A549 (cell line): ENCODE results near the gene TMEM260. TPM values are rescaled to one million over a fixed set of nuclear protein-coding genes. Genes with fewer than 3 reads are reported as not detected.
A peak's percentile ranks its signal among the peaks of the same experiment; 100 is the strongest.

Experiments used
- ATAC-seq, 2 experiments: fragments of 200-7000 bp in 1 of 2; fragments of >200 bp in 1 of 2; cut with Nextera tagmentation in 1 of 2; cut with Tn5 transposase in 1 of 2; 3 replicates each; pipeline versions ENCODE4 v1.8.0 to v1.9.1; 2018 to 2020; ENCODE audit warnings: mild to moderate bottlenecking in 1 of 2, moderate library complexity in 1 of 2
- CTCF ChIA-PET: fragments of 300-600 bp; sonication (Branson Sonifier 250); formaldehyde crosslinking; extraction: SDS; loops from one replicate; lab custom pipeline; 2021; ENCODE audit warnings: antibody characterized with exemption, inconsistent platforms; lab: Yijun Ruan, JAX
- POLR2A ChIA-PET: fragments of 350-600 bp; formaldehyde crosslinking; extraction: SDS; loops from one replicate; lab custom pipeline; 2021; ENCODE audit warnings: antibody characterized with exemption, inconsistent platforms; lab: Yijun Ruan, JAX
- DNase-seq, 2 experiments: peaks; one replicate each; pipeline versions ENCODE4 v3.0.0 to v3.0.0-alpha.2; 2011 to 2016; ENCODE audit warnings: low read depth in 1 of 2, low spot score in 1 of 2
- FAIRE-seq: peaks from 2 replicates; lab custom pipeline; 2011; peaks lifted over from hg19 to GRCh38; lab: Jason Lieb, UNC
- H3K27ac ChIP-seq, 2 experiments: fragments of >200 bp; sonication (Bioruptor Twin); formaldehyde crosslinking; 3 replicates each; pipeline ENCODE4 v1.5.1; 2016 to 2017
- H3K4me1 ChIP-seq: fragments of >200 bp; sonication (Bioruptor Twin); formaldehyde crosslinking; 3 replicates; pipeline ENCODE4 v1.6.1; 2016
- H3K4me2 ChIP-seq: fragments of >200 bp; sonication (Bioruptor Twin); formaldehyde crosslinking; 3 replicates; pipeline ENCODE4 v1.6.1; 2016
- H3K4me3 ChIP-seq: fragments of >200 bp; sonication (Bioruptor Twin); formaldehyde crosslinking; 3 replicates; pipeline ENCODE4 v1.5.1; 2016
- H3K9me3 ChIP-seq: fragments of >200 bp; sonication (Bioruptor Twin); formaldehyde crosslinking; 3 replicates; pipeline ENCODE4 v1.6.1; 2016
- ATOH8 ChIP-seq: fragments of 250-450 bp; sonication (Bioruptor Pico); IDR thresholded peaks from 2 replicates; pipeline ENCODE4 v1.5.0; 2020; ENCODE audit warnings: low read depth, mild to moderate bottlenecking, moderate library complexity
- BCL3 ChIP-seq: fragments of >200 bp; sonication (Bioruptor Twin); formaldehyde crosslinking; IDR thresholded peaks from 3 replicates; pipeline ENCODE4 v1.6.1; 2016
- CTCF ChIP-seq: fragments of >200 bp; sonication (Bioruptor Twin); formaldehyde crosslinking; IDR thresholded peaks from 3 replicates; pipeline ENCODE4 v1.5.1; 2016
- ESRRA ChIP-seq: fragments of 150-350 bp; IDR thresholded peaks from 2 replicates; pipeline ENCODE4 v1.6.1; 2014; ENCODE audit warnings: mild to moderate bottlenecking, low read length, borderline replicate concordance
- HES2 ChIP-seq: fragments of >200 bp; sonication (Bioruptor Twin); formaldehyde crosslinking; IDR thresholded peaks from 2 replicates; pipeline ENCODE4 v1.6.1; 2016
- HOXB13 ChIP-seq: fragments of 250-450 bp; sonication (Bioruptor Pico); IDR thresholded peaks from 2 replicates; pipeline ENCODE4 v1.5.0; 2020; ENCODE audit warnings: low read depth, mild to moderate bottlenecking, moderate library complexity
- KDM1A ChIP-seq: fragments of 200-600 bp; sonication (generic); IDR thresholded peaks from 2 replicates; pipeline ENCODE4 v1.6.1; 2016; ENCODE audit warnings: low read depth, mild to moderate bottlenecking
- MAFK ChIP-seq: fragments of 450-650 bp; IDR thresholded peaks from 2 replicates; pipeline ENCODE4 v1.6.1; 2014; ENCODE audit not compliant: partially characterized antibody
- MAX ChIP-seq: IDR thresholded peaks from 2 replicates; pipeline ENCODE4 v1.6.1; 2012
- MAZ ChIP-seq: fragments of 150-350 bp; IDR thresholded peaks from 2 replicates; pipeline ENCODE4 v1.6.1; 2014; ENCODE audit warnings: antibody characterized with exemption, low read depth, low read length, borderline replicate concordance
- NFE2L2 ChIP-seq: fragments of 150-350 bp; conservative IDR thresholded peaks from 2 replicates; pipeline ENCODE4 v1.6.1; 2014; ENCODE audit warnings: low read length
- PBX3 ChIP-seq: IDR thresholded peaks from 2 replicates; pipeline ENCODE4 v1.6.1; 2012
- PHF8 ChIP-seq: fragments of 200-600 bp; sonication (generic); IDR thresholded peaks from 2 replicates; pipeline ENCODE4 v1.6.1; 2016; ENCODE audit warnings: low read depth, mild to moderate bottlenecking, antibody characterized with exemption, moderate library complexity, borderline replicate concordance
- POLR2A ChIP-seq: IDR thresholded peaks from 2 replicates; pipeline ENCODE4 v1.6.1; 2012; ENCODE audit warnings: mild to moderate bottlenecking, low read length
- RARB ChIP-seq: fragments of 250-450 bp; sonication (Bioruptor Pico); IDR thresholded peaks from 2 replicates; pipeline ENCODE4 v1.8.0; 2021; ENCODE audit warnings: mild to moderate bottlenecking, moderate library complexity
- SREBF2 ChIP-seq: fragments of 450-650 bp; IDR thresholded peaks from 2 replicates; pipeline ENCODE4 v1.6.1; 2014; ENCODE audit warnings: mild to moderate bottlenecking, moderate library complexity
- TFCP2L1 ChIP-seq: fragments of 250-450 bp; sonication (Bioruptor Pico); IDR thresholded peaks from 2 replicates; pipeline ENCODE4 v1.5.0; 2021; ENCODE audit warnings: mild to moderate bottlenecking
- TP53 ChIP-seq: fragments of 250-450 bp; sonication (Bioruptor Pico); IDR thresholded peaks from 2 replicates; pipeline ENCODE4 v1.5.0; 2021; ENCODE audit warnings: mild to moderate bottlenecking, moderate library complexity
- USF2 ChIP-seq: fragments of 450-650 bp; IDR thresholded peaks from 2 replicates; pipeline ENCODE4 v1.6.1; 2014; ENCODE audit warnings: antibody characterized with exemption
- ZFP36 ChIP-seq: fragments of 450-650 bp; IDR thresholded peaks from 2 replicates; pipeline ENCODE4 v1.6.1; 2014; ENCODE audit warnings: borderline replicate concordance; ENCODE audit not compliant: partially characterized antibody
- WGBS: methylation state at CpG from one replicate; pipeline ENCODE4 v1.1.6; 2017; ENCODE audit errors: missing lambda C conversion rate; 5-methylcytosine and 5-hydroxymethylcytosine counted together
- polyA plus RNA-seq, 4 experiments: library from polyadenylated mRNA; depleted of rRNA in 3 of 4; stranded (reverse); fragments of >200 nt; fragmentation: RNase III in 1 of 4; extraction: RNeasy Plus Mini Kit Qiagen cat#74134 plus additional on column Dnase treatment in 1 of 4; gene quantifications; 2 replicates in 3 of 4; 3 replicates in 1 of 4; pipeline ENCODE4 v1.2.3, GENCODE V29; 2011 to 2017

TMEM260 gene
- polyA plus RNA-seq, 2 of the 4 experiments (the other 2 are of a cell fraction): 6.1 to 17.6 TPM

GRCh38 chr14:56657604-56658003 lies 78.0 kb downstream of the TMEM260 start:
- CTCF ChIA-PET: interaction anchor here (1.2 to 1.6 kb wide), 3 partner anchors 9 to 637 kb away, joined by 3 read pairs; no protein-coding TSS in a partner anchor
- DNase-seq: no peak
- no peak overlapping the region for H3K4me2 ChIP-seq
- TF ChIP-seq USF2 (no peak), BCL3 (no peak), HOXB13 (no peak), PBX3 (no peak), MAFK (no peak), NFE2L2 (no peak), TP53 (CRISPR knock-in tag) (no peak), MAZ (no peak), HES2 (no peak), ESRRA (no peak), KDM1A (no peak), MAX (no peak), CTCF (no peak)
- TF ChIP-seq, all 56 proteins: peak for 0
- FAIRE-seq: no peak
- Histone ChIP-seq H3K27ac (no peak overlapping the region), H3K4me3 (no peak overlapping the region), H3K9me3 (no peaks in the 10 kb centered on the region), H3K4me1 (no peaks in the 10 kb centered on the region)
- no peak for ATAC-seq
- 56% methylated on average over 2 of the region's 2 CpGs for WGBS
- POLR2A ChIA-PET: no interaction called here

- Histone ChIP-seq H3K4me2 (no peak overlapping the region), H3K27ac (no peak overlapping the region), H3K4me1 (no peaks in the 10 kb centered on the region), H3K4me3 (no peak overlapping the region), H3K9me3 (no peaks in the 10 kb centered on the region)
- DNase-seq (no peak), ATAC-seq (peak in 1 of 2 experiments; percentile 48; a peak in 3 of 6 replicates), FAIRE-seq (no peak)
- TF ChIP-seq ATOH8 (no peak), POLR2A (no peak), PHF8 (no peak), RARB (CRISPR knock-in tag) (no peak), ESRRA (no peak), ZFP36 (no peak), SREBF2 (no peak), TFCP2L1 (CRISPR knock-in tag) (no peak)
- 49% methylated on average over 8 of the region's 8 CpGs for WGBS
- ChIA-PET CTCF (interaction anchor here (0.9 to 1.5 kb wide), 7 partner anchors 8 to 658 kb away, joined by 3 to 6 read pairs (median 3); no protein-coding TSS in a partner anchor), POLR2A (no interaction called here)
These were observed 79.8 kb downstream of the TMEM260 start for GRCh38 chr14:56659378-56659777.
